HTR-8/SVneo (cell line): Measurements from ENCODE around the gene CFAP410.

Experiments used
- DNase-seq: peaks from one replicate; pipeline ENCODE4 v3.0.0; 2011; ENCODE audit warnings: low spot score, mixed read lengths; ENCODE audit not compliant: insufficient read length
- FAIRE-seq: peaks from 2 replicates; lab custom pipeline; 2011; peaks lifted over from hg19 to GRCh38; lab: Jason Lieb, UNC

The CFAP410 gene

DNA sequence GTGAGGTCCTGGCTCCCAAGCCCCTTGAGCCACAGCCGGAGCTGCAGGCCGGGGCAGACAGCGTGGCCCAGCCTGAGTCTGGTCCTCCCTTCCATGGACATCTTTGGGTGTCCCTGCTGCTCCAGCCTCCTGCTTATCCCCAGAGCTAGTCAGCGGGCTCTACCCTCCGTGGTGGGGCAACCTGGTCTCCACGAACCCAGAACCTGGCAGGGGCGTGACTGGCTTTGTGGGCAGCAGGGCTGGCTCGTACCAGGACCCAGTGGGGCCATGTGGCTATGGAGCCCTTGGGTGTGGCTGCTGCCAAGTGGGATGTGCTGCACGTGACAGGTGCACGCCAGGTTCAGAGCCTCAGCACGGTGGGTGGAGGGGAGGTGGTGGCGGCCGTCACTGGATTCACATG, 18.3 kb downstream of the CFAP410 start:
- DNase-seq, result no peak
- no peak for FAIRE-seq

DNA sequence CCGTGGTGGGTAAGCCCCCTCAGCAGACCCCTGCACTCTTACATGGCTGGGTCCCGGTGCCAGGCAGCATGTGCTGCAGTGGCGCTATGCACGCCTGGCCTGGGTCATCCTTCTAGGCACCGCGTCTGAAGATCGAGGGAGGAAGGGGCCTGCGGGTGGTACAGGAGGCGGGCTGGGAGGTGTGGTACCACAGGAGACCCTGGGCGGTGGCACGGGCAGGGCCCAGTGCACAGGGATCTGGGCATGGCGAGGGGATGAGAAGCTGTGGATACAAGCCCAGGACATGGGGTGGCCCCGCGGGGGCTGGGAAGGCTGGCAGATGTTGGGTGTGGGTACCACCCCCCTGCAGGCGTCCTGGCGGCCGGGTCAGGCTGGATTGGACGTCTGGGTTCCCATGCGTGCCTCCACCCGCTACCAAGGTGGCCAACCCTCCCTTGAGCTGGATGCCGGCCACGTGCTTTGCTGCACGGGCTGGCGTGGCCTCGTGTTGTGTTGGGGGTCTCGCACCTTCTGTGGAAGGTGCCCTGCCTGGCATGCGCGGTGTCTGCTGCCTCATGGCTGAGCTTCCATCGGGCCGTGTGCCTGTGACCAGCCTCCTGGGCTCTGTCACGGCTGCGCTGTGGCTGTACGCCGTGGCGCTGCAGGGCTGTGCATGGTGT, 19.7 kb downstream of the CFAP410 start:
- no peak for DNase-seq
- FAIRE-seq, result no peak

DNA sequence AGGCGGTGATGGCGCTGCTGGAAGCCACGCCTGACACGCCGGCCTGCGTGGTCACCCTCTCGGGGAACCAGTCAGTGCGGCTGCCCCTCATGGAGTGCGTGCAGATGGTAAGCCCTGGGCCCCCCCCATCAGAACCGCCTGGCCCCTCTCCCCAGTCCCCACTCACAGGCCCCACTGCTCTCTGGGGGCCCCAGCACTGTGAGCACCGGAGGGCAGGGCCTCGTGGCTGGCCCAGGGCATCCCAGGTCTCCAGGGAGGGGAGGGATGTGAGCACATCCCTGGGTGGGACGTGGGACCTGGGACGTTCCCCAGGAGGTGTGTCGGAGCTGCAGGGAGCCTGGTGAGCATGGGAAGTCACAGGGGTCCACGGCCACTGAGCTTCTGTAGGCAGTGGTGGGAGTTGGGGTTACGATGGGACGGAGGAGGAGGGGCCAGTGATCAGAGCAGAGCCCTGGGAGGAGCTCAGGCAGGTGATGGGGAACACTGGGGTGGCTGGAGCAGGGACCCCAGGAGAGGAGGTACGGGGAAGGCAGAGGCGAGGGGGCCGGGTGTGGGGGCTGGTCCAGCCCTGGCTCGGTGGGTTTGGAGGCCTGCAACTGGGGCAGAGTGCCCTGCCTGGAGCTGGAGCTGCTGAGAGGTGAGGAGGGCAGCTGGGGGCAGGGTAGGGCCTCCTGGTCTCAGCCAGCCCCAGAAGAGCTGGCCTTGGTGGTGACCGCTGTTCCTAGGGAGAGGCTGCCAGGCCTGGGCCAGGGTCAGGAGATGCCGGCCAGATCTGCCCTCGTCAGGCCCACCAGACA, 20.5 kb downstream of the CFAP410 start:
- no peak for FAIRE-seq

DNA sequence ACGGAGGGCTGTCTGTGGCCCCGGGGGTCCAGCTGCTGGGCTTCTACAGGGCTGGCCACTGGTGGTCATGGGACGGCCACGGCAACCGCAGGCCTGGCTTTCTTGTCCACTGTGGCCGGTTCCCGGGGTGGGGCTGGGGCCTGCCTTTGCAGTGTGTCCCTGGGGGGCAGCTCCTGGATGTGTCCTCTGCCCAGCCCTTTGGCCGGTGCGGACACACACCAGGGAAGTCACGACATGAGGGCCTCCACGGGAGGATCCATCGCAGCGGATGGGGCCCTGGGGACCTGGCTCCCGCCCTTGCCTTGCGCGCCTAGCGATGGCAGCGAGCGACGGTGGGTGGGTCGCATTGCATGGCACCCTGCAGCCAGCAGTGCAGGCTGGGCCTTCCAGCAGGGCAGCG, 21.3 kb downstream of the CFAP410 start:
- FAIRE-seq (no peak), DNase-seq (no peak)

More for the DNA sequence above, 20.5 kb downstream of the CFAP410 start:
- no peak for DNase-seq

DNA sequence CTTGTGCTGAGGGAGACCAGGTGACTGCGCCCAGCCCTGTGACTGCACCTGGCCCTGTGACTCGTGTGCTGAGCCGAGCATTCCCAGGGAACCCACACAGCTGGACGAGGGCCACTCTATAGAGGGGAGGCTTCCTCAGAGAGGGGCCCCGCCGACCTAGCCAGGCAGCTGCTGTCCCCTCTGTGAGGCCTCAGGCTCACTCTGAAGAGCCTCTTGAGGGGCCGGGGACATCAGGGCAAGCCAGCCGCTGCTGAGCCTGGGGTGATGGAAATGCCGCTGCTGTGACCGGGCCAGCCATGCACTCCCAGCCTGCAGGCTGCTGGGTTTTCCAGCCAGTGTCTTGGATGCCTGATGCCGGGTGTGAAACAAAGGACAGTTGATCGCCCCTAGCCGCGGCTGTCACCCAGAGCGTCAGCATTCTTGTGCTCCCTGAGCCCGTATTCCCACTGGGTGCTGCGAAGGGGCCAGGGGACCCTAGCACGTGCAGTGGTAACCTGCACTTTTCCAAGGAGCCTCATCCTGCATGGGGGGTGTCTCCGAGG, 21.9 kb downstream of the CFAP410 start:
- no peak for DNase-seq
- FAIRE-seq, result no peak

DNA sequence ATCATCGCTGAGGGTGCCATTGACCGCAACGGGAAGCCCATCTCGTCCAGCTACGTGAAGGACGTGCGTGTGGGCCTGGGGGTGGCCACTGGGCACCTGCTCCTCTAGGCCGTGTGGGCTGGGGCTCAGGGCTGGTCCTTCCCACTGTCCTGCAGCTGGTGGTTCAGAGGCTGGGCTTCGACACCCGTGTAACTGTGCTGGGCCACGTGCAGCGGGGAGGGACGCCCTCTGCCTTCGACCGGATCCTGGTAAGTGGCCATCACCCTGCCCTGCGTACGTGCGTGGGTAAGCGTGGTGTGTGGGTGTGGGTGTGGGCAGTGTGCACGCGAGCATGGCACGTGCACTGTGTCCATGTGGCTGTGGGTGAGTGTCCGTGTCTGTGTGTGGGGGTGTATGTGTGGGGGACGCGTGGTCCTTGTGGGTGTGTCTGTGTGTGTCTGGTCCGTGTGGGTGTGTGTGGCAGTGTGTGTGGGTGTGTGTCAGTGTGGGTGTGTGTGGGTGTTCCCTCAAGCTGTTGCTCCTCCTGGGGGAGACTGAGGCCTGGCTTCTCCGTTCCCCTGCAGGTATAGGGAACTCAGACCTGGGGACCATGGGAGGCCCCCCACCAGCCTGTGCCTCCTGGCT, 22.8 kb downstream of the CFAP410 start:
- DNase-seq (no peak), FAIRE-seq (peak; percentile 78)

DNA sequence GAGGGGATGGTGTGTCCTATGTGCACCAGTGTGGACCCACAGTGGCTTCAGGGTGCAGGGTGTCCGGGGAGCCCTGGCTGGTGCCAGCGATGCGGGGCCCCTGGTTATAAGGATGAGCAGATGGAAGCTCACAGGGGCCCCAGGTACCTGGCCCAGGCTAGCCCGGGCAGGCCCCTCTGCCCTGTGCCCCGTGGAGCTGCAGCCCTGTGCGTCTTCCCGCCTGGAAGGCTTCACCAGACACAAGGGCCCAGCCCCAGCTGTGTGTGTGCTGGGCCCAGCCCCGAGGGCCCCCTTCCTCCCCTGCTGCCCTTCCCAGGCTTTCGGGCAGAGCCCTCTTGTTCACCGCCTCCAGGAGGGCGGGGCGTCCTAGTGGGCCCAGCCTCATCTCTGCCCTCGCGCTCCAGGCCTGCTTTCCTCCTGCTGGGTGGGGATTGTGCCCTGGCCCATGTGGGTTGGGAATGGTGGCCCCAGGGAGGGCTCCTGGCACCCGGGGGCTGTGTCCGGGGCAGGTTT, 23.4 kb downstream of the CFAP410 start:
- FAIRE-seq, result no peak

DNA sequence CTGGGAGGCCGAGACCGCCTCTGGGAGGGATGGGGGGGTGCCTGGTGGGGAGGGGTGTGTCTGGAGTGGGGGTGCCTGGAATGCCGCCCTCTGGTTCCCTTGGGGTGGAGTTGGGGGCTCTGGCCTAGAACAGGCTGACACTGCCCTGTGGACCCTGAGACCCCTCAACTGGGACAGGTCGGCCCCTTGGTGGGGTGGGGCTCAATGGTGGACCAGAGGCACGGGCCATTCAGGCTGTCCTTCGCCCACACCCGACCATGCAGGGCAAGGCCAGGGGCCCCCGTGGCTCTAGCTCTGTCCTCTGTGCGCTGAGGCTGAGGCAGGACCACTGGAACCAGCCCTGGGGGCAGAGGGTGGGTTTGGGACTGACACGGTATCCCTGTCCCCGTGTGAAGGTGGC, 24.6 kb downstream of the CFAP410 start:
- FAIRE-seq (no peak), DNase-seq (no peak)

More for the DNA sequence above, 23.4 kb downstream of the CFAP410 start:
- DNase-seq, result no peak

DNA sequence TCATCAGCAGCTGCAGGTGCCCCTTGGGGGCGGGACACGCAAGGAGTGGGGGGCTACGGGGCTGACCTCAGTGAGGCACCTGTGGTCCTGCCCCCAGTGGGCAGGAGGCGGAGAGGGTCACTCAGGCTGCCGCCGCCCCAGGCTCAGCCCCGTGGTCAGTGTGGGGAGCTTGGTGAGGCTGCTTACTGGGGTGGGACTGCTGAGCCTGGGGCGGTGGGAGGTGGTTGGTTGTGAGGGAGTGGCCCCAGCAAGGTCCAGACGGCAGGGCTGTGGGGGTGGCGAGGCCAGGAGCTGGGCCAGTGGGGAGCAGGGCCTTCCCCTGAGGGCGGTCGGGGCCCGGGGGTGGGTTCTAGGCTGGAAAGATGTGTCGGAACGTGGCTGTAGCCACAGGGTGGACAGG, 25.1 kb downstream of the CFAP410 start:
- FAIRE-seq, result no peak
- no peak for DNase-seq

DNA sequence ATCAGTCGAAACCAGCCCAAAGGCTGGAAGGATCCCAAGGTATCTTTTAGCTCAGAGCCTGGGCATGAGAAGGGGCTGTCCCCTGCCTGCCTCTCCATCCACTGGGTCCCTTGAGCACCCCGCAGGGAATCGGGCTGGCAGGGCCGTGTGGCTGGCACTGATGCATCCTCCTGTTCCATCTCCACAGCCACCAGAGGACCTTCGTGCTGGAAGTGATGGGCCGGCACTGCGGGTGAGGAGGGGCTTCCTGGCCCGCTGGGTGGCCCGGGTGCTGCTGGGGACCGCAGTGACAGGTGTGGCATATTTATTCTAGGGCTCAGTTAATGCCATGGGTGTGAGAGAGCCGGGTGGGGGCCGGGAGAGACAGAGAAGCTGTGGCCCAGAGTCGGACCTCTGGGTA, 25.7 kb downstream of the CFAP410 start:
- FAIRE-seq (no peak), DNase-seq (no peak)

DNA sequence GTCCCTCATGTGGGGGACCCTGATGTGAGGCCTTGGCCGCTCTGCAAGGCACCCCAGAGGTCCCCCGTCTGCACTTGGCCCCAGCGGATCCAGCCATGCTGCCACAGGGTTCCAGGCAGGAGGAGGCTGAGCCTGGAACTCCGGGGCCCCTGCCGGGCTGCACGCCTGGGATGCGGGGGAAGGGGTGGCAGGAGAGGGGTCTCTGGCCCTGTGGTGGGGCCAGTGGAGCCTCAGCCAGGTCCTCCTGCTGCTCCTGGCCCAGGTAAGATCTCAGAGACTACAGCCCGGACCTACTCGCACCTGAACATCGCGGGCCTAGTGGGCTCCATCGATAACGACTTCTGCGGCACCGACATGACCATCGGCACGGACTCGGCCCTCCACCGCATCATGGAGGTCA, 26.5 kb downstream of the CFAP410 start:
- FAIRE-seq (no peak), DNase-seq (no peak)

DNA sequence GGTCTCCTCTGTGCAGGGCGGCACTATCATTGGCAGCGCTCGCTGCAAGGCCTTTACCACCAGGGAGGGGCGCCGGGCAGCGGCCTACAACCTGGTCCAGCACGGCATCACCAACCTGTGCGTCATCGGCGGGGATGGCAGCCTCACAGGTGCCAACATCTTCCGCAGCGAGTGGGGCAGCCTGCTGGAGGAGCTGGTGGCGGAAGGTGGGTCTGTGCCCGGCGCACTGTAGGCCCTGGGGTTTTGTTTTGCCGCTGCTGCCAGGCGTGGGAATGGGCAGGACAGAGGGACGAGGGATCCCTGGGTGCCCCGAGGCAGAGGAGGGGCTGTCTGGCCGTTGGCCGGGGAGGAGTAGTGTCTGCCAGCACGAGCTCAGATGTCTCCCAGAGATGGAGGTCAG, 27.1 kb downstream of the CFAP410 start:
- FAIRE-seq (no peak), DNase-seq (no peak)

DNA sequence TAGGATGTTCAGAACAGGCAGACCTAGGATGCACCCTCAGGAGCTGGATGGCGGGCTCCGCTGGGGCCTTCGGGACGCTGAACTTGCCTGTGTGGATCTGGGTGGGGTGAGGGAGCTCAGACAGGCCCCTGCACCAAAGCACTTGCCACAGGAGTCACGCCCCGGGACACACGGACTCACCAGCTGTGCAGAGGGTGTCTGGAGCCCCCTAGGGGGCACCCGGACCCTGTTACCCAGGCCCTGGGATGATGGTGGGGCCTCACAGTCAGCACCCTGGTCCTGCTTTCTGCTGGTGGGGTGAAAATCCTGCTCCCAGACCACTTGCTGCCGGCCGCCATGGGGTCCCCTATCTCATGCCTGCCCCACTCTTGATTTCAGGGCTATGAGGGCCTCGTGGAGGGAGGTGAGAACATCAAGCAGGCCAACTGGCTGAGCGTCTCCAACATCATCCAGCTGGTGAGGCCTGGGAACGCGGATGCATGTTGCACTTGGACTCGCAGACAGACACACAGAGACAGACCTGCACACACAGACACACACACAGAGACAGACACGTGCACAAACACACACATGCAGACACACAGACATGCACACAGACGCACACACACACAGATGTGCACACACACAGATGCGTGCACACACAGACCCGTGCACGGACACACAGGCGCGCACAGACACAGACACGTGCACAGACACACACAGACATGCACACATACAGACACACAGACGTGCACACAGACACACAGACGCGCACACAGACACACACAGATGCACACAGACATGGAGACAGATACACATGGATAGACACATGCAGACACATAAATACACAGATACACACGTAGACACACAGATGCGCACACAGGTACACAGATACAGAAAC, 28.3 kb downstream of the CFAP410 start:
- no peak for DNase-seq
- peak; percentile 93 for FAIRE-seq

DNA sequence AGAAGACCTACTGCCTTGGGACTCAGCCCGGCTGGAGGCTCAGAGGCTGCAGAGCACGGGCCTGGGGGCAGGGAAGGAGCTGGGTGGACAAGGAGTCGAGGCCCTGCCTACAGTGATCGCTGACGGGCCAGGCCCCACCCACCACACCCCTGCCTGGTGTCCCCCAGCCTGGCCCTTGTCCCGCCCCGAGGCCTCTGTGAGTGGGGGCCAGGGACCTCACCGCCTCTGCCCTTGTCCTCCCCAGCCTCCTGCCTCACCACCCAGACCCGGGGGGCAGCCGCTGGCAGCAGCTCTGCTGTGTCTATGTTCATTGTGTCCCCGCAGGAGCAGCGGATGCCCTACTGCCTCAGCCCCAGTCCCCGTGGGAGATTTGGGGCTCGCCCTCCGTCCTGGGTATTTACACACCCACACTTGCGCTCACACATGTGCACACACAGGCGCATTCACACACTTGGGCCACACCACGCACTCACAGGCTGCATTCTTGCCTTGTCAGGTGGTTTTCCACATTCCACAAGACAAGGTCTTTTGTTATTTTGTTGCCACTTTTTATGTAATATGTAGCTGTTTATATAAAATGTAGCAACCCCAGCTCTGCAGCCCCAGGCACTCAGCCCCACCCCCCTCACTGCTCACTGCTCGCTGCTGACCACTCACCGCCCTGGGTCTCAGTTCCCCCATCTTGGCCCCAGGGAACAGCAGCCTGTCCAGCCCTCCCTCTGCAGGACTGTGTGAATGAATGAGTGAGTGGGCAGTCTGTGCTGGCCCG, 32.1 kb downstream of the CFAP410 start:
- DNase-seq (no peak), FAIRE-seq (no peak)

DNA sequence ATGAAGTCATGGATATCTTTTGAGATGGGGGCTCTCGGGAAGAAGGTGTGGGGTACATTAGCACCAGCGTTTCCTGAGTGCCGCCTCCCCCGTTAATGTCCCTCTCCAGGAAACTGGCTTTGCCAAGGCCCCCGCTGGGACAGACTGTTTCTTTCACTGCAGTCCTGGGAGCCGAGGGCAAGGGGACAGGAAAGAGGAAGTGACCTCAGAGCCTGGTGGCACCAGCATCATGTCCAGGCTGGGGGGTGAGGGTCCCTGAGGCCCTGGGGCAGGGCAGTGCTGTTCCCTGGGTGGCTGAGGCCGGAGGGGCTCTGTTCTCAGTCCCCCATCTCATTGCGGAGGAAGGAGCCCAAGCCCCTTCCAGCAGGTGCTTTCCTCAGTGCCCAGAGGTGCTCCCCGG, 33.5 kb downstream of the CFAP410 start:
- FAIRE-seq (no peak), DNase-seq (no peak)

DNA sequence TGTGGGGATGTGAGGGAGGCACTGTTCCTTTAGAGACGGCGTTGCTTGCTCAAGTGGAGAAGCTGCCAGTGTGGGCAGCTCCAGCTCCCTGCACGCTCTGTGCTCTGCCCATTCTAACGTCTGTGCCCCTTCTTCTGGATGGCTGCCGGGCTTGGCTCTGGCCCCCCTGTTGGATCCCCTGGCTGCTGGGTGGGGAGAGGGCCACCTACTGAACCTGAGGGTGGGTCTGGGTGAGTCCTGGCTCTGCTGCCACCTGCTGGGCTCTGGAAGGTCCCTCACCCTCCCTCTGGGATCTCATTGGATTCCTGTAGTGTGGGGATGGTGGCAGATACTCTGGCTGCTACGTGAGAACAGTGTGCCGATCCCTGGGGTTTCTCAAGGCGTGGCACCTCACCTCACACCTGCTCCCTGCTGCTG, 34.3 kb downstream of the CFAP410 start:
- peak; percentile 64 for DNase-seq
- no peak for FAIRE-seq

DNA sequence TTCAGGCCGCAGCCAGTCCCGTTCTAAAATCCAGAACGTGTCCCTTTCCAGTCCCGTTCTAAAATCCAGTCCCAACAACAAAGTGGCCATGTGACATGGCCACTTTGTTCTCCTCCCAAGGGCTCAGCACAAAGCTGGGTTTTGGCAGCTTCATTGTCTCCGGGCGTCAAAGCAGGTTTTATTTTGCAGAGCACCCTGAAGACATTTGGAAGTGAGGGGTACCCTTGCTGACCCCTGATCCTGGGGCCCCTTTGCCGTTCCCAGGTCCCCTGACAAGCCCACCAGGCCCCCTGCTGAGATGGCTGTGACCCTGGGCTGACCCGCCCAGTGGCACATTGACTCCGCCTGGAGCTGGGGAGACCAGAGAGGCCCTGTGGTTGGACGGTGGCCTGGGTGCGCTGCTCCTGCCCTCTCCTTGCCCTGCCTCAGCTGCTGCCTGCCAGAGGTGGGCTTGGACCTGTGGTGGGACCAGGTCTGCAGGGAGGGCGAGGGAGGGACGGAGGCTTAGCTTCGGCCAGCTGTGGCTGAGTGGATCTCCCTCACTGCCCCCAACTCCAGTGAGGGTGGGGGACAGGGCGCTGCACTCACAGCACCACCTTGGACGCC, 35.1 kb downstream of the CFAP410 start:
- FAIRE-seq (no peak), DNase-seq (no peak)

DNA sequence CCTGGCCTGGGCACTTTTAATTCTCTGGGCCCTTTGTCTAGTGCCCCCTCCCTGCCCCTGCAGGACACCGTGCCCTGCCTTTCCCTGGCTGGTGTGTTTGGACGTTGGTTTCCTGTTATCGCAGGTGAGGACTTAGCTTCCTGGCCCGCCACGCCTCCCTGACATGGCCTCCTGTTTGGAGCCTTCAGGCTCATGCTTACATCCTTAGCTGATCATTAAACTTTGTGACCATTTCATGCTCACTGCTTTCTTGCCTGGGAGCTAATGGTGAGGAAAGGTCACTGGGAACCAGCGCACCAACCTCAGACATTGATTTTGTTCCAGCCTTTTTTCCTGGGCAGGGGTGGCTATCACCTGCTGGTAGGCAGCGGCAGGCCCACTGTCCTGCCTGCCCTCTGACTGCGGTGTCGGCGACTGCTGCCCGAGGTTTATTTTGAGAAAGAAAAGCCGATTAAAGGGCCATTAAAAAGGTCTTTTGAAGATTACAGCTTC, 35.7 kb downstream of the CFAP410 start:
- no peak for DNase-seq

More for the DNA sequence above, 35.7 kb downstream of the CFAP410 start:
- FAIRE-seq, result no peak
